Amniotic stem cell (primary cell): ENCODE data around the gene MXRA5.
A peak's percentile ranks its signal among the peaks of the same experiment; 100 is the strongest.
"Not testable (repeated sequence)": the region's sequence is repeated elsewhere in the genome, so short reads cannot be mapped to it uniquely, and the experiment has no call there.

ENCODE experiments used
- DNase-seq: peaks from one replicate; lab custom pipeline; 2025; lab: John Stamatoyannopoulos, UW

The MXRA5 gene

DNA sequence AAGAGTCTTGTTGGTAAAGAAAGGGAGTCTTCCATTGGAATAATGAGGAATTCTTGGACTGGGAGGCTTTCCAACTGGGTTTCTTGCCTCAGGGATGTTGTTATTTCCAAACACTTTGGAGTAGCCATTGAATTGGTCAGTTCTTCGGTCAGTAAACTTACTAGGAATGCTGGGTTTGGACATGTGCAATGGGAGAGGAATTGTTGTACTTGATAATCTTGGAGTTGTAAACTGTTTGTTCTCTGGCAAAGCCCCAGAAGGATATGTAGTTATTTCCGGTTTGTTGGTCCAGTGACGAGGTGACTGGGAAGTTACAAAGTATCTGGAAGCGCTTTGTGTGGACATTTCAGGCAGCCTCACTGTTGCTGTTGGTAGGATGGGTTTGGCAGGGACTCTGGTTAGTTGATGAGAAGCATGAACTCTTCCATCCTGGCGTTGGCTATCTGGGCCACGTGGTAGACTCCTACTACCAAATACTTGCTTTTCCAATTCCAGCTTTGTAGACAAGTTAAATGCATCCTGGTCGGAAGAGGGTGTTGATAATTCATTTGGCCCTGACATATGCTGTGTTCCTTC, 25.9 kb downstream of the MXRA5 start:
- no peak for DNase-seq

DNA sequence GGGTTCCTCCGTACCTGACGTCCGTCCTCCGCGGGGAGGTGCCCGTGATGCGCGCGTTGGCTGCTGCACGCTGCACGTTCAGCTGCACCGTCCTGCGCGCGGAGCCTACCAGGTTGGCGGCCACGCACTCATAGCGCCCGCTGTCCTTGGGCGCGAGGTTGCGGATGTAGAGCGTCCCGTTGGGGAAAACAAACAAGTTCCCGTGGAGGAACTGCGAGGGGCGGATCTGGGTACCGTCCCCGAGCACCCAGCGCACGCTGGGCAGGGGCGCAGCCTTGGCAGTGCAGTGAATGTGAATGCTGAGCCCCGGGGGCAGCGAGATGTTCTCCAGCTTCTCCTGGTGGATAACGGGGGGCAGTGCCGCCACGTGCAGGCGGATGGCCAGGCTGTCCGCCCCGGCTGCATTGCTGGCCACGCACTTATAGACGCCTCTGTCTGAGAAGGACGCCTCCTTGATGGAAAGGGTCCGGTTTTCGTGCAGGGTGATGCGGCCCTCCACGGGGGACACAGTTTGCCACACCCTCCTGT, 29.2 kb downstream of the MXRA5 start:
- DNase-seq, result no peak

DNA sequence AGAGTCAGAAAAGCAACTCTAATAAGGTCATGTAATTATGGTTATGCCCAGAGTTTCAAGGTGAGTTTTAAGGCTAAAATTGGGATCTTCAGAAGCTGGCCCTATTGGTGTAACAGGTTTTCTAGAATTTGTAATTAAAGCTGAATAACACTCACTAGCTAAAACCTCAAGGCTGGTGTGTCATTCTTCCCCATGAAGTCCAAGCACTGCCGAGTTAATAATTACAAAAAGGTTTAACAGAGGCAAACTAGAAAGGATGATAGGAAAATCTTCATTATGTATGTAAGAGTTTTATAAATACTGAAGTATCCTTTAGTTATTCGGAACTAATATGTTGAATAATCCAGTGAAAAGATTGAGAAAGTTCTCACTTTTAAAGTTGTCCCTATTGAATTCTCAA, 34.3 kb downstream of the MXRA5 start:
- DNase-seq, result no peak

DNA sequence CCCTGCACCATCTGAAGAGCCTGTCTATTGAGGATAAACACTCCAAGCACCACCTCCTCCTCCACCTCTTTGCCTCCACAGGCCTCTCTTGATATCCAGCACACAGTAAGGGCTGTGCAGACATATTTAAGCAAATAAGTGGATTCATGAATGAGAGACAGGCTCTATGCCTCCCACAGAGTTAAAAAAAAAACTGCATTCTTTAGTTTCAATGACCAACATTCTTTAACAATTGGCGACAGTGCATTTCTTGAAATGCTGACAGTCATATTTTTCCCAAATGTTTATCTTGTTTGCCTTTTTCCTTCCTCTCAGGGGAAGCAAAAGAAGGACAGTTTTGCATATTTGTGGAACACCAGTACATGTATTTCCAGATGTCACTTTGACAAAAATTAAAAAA, 38.6 kb downstream of the MXRA5 start:
- DNase-seq, result no peak

DNA sequence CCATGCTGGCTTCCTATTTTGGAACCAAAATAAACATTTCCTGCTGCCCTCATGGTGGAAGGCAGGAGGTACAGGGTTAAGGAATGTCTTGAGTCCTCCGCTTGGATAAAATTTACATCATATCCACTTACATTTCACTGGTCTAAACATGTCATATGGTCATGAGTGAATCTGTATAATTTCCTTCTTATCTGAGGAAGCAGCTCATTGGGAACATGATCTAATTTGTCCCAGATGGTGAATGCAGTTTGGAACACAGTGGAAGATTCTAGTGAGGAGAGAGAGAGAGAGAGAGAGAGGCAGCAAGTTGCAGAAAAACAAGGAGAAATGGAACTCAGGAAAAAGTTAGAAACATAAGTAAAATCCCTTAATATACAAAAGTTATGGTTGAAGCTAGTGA, 46.8 kb downstream of the MXRA5 start:
- no peak for DNase-seq

DNA sequence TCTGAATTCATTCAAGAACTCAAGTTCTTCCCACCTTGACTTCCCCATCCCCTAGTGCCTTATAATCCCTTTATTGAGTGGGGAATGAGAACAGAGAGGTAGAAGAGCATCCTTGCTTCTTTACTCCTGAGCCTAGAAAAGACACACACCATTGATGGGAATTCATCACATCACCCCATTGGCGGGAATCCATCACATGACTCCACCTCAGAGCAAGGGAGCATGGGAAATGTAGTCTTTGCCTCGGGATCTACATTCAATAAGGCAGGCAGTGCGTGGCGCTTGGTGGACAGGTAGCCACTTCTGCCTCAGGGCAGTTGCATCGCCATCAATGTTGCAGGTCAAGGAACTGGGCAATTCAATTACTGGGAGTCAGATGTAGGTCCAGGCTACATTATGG, 50.7 kb downstream of the MXRA5 start:
- no peak for DNase-seq

DNA sequence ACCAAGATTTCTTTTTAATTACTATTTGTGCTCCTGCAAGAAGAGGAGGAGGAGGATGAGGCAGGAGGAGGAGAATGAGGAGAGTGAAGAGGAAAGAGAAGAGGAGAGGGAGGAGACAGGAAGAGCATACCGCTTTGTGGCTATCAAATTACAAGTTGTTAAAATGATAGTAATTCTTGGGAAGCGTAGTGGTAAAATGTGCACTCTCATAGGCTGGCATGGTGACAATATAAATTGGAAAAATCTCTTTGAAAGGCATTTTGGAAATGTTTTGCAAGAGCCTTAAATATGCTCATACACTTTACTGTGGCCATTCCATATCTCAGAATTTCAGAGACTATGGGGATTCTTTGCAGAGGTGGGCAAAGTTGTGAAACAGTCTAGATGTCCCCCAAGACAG, 53.2 kb downstream of the MXRA5 start:
- no peak for DNase-seq

DNA sequence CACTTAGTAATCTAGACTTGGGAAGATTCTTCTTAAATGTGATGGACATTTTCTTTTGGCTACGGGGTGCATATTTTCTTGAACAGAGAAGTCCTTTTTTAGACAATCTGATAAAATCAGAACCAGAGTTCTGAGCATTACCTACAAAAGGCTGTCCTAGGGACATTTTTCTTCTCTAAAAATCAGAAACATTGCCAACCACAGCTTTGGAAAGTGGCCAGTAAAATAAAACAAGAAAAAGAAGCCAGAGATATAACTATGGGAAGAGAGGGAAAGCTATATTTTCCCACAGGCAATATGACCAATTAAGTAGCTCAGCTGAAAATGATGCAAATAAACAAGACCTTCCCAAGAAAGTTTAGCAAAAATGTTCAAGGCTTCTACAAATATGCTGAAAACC, 55.9 kb downstream of the MXRA5 start:
- no peak for DNase-seq

DNA sequence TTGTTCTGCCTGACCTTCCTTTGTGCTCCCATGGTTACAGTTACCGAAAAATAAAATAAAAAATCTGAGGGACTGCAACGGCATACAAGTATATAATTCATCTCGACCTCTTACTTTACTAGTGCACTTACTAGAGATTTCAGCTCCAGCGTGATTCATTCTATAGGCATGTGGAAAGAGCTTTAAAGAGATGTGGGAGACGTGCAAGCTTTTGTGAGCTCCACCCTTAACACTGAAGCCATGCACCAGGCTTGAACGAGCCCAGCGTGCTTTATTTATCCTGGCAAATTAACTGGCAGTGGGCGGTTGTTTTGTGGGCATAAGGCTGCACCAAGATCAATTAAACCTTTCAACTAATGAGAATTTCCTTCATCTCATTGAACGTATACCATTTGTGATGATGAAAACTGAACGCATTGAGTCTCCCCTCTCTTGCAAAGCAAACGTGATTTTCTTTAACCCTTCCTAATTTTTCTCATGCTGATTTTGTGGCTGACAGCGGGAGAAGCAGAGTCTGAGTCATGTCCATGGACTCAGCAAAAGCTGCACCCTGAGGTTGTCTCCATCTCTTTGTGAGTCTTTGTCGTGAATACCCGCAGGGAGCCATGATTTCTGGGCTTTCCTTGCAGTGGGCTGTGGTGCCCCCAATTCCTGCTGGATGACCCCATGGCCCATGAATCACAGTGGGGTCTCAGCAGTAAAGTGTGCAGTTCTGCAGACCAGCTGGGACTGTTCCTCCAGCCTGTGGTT, 60.1 kb downstream of the MXRA5 start:
- peak; percentile 24 for DNase-seq

DNA sequence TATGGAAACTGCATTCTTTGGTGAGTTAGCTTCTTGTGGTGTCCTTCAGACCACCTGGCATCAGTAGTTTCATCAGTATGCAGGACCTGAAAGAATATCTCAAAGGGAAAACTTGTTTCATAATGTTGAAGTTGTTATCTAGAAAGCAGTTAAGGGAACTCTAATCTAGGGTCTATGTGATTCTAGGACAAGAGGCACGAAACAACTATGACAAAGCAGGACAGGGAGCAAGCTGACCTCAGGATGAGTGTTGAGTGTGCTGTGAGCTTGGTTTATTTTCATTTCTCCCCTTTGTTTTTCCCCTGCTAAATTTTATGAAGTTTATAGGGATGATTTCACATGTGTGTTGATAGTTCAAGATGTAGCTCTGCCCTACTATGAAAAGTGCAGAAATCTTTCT, 65.7 kb downstream of the MXRA5 start:
- no peak for DNase-seq

DNA sequence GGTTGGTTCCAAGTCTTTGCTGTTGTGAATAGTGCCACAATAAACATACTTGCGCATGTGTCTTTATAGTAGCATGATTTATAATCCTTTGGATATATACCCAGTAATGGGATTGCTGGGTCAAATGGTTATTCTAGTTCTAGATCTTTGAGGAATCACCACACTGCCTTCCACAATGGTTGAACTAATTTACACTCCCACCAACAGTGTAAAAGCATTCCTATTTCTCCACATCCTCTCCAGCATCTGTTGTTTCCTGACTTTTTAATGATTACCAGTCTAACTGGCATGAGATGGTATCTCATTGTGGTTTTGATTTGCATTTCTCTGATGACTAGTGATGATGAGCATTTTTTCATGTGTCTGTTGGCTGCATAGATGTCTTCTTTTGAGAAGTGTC, 72.8 kb downstream of the MXRA5 start:
- DNase-seq, result not testable (repeated sequence)

DNA sequence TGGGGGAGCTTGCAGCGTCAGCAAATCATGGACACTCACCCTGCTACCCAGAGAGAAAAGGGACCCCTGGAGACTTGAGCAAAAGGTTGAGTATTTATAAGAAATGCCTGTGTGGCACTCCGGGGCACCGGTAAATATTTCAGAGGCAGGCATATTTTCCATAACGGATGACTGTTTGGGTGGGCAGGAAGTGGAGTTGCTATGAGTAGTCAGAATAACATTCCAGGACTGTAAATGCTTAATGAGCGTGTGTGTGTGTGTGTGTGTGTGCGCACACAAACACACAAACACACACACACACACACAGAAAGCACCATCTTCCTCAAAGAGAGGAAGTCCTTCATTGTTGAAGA, 74.6 kb downstream of the MXRA5 start:
- peak; percentile 70 for DNase-seq

DNA sequence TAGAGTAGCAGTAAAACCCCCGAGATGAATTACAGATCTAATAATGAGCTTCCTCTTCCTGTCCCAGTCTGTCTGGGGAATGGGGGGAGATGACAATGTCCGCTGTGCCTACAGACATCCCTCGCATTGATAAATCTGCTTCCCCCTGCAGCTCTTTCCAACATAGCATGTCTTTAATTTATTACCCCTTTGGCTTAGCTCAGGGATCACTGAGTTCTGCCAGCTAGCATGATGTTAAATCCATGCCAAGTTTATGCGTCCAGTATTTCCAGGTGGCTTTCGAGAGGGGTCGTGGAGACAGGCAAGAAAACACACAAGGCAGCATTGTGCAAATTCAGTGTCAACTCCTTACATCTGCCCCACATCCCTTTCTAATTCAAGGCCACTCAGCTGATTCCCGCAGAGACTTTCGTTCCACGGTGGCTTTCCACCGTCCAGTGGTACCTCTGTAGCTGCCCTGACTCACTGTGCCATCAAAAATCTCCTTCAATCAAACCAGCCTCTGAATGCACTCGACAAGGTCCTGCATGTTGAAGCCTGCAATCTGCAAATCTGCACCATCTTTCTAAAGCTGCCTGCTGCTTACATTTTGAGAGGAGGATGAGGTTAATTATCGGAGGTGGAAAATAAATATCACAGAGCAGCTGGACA, 75.1 kb downstream of the MXRA5 start:
- no peak for DNase-seq

DNA sequence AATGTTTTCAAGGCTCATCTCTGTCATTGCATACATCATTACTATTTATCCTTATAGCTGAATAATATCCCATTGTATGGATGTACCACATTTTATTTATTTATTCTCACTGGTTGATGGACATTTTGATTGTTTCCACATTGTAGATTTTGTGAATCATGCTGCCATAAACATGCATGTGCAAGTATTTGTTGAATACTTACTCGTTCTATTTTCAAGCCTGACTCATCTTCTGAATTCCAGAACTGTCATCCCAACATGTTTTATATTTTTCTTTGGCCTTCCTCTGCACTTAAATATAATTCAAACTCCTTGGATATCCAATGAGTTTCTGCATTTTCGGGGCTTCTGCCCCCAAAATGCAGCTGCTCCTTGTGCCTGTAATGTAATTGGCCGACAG, 77.6 kb downstream of the MXRA5 start:
- DNase-seq, result peak; percentile 38

DNA sequence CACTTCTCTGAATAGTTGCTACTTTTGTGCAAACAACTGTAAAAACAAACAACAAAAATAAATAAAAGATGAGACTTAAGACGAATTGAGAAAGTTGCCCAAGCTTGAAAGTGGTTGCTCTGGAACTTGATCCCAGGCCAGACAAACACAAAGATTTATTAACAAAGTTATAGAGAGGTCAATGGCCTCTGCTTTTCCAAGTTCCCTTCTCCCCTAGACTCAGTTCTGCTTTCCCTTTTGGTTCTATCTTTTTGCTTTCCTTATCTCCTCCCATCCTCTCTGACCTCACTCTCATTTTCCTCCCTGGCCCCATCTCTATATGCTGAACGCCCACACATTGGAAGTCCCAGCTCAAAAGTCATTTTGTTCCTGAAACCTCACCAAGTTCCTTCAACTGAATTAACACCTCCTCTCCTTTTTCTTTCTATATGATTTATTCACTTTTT, 82.7 kb downstream of the MXRA5 start:
- DNase-seq, result no peak

DNA sequence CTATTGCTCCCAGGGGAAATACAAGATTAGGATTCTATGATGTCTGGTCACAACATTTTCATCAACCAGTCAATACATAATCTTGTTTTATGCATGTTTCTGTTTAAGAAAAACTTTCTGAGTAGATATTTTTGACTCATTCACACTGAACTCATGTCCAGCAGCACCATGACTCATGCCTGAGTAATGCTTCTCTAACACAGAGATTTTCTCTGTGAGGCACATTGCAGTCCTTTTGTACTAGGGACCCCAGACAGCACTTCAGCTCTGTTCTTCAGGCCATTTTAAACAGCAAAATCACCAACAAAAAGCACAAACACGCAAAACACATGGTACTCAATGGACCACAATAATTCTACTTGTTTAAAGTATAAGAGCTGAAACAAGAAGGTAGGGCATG, 83.6 kb downstream of the MXRA5 start:
- peak; percentile 72 for DNase-seq
